K562 (cell line): Measurements from ENCODE around the gene CDH19. TPM values are rescaled to one million over a fixed set of nuclear protein-coding genes. Genes with fewer than 3 reads are reported as not detected.

Experiments used
- ATAC-seq: fragments of 200-7000 bp; cut with Tn5 transposase; 3 replicates; pipeline ENCODE4 v1.9.1; 2020; ENCODE audit warnings: moderate library complexity
- BruUV-seq: library from RNA; stranded (reverse); fragments of 400-500 nt; replicated peaks from 2 replicates; lab custom pipeline; 2021; lab: Mats Ljungman, UMichigan
- CTCF ChIA-PET: fragments of 300-600 bp; formaldehyde crosslinking; extraction: SDS; loops from one replicate; lab custom pipeline; 2021; ENCODE audit warnings: low intra/inter-chr PET ratio; lab: Yijun Ruan, JAX
- POLR2A ChIA-PET: fragments of 300-600, 350-650 bp; sonication (Branson Sonifier 250); formaldehyde crosslinking; extraction: SDS; loops from one replicate; lab custom pipeline; 2021; ENCODE audit warnings: antibody characterized with exemption, inconsistent platforms; lab: Yijun Ruan, JAX
- DNase-seq, 4 experiments: peaks; one replicate each; pipeline versions ENCODE4 v3.0.0 to v3.0.0-alpha.2; 2011 to 2018; ENCODE audit warnings: low spot score in 3 of 4, mixed read lengths in 3 of 4; ENCODE audit errors: extremely low read depth in 1 of 4
- FAIRE-seq: peaks from 2 replicates; lab custom pipeline; 2011; peaks lifted over from hg19 to GRCh38; lab: Jason Lieb, UNC
- H2AFZ ChIP-seq: 2 replicates; pipeline ENCODE4 v1.6.0; 2011; ENCODE audit warnings: low read depth, low read length, control low read depth, inconsistent platforms
- H3K27ac ChIP-seq: fragments of 200-600 bp; 3 replicates; pipeline ENCODE4 v1.8.0; 2011; ENCODE audit warnings: low read depth, mild to moderate bottlenecking, control low read depth, inconsistent platforms, low read length, moderate library complexity, mixed read lengths; ENCODE audit errors: extremely low read depth
- H3K27me3 ChIP-seq, 2 experiments: fragments of 300-600 bp in 1 of 2; 2 replicates in 1 of 2; 3 replicates in 1 of 2; pipeline versions ENCODE4 v1.6.0 to v1.8.0; 2011; ENCODE audit warnings: inconsistent platforms in 2 of 2, low read length in 2 of 2, mild to moderate bottlenecking in 1 of 2, mixed read lengths in 1 of 2, moderate library complexity in 1 of 2; ENCODE audit not compliant: control insufficient read depth in 2 of 2, insufficient read depth in 2 of 2
- H3K36me3 ChIP-seq: fragments of 300-600 bp; 3 replicates; pipeline ENCODE4 v1.8.0; 2011; ENCODE audit warnings: mild to moderate bottlenecking, low read length, inconsistent platforms; ENCODE audit not compliant: control insufficient read depth, insufficient read depth
- H3K4me1 ChIP-seq, 2 experiments: fragments of 200-600 bp in 1 of 2; replicated peaks in 1 of 2; 2 replicates in 1 of 2; 3 replicates in 1 of 2; pipeline versions ENCODE4 v1.5.1 to v1.8.0; 2011; ENCODE audit warnings: inconsistent platforms in 2 of 2, low read length in 2 of 2, mild to moderate bottlenecking in 1 of 2, mixed read lengths in 1 of 2, moderate library complexity in 1 of 2; ENCODE audit not compliant: control insufficient read depth in 2 of 2, insufficient read depth in 2 of 2
- H3K4me2 ChIP-seq: 2 replicates; pipeline ENCODE4 v1.6.1; 2011; ENCODE audit warnings: low read length, control low read depth, inconsistent platforms, mixed read lengths; ENCODE audit not compliant: insufficient read depth
- H3K4me3 ChIP-seq: fragments of 200-600 bp; sonication (generic), shearing (Covaris generic); 2 replicates; pipeline ENCODE4 v1.5.1; 2016; ENCODE audit warnings: control low read depth, inconsistent platforms
- H3K79me2 ChIP-seq: fragments of 200-600 bp; 3 replicates; pipeline ENCODE4 v1.8.0; 2011; ENCODE audit warnings: low read length, inconsistent platforms; ENCODE audit not compliant: control insufficient read depth, insufficient read depth
- H3K9ac ChIP-seq, 2 experiments: 2 replicates each; pipeline versions ENCODE4 v1.6.0 to v1.6.1; 2011; ENCODE audit warnings: low read depth in 2 of 2, low read length in 2 of 2, control low read depth in 1 of 2, inconsistent platforms in 1 of 2, mild to moderate bottlenecking in 1 of 2, mixed read lengths in 1 of 2; ENCODE audit not compliant: insufficient read depth in 1 of 2
- H3K9me1 ChIP-seq: one replicate; pipeline ENCODE4 v1.6.0; 2011; ENCODE audit warnings: inconsistent platforms, mild to moderate bottlenecking, low read length, moderate library complexity; ENCODE audit not compliant: control insufficient read depth, insufficient read depth
- H3K9me3 ChIP-seq: replicated peaks from 2 replicates; pipeline ENCODE4 v1.5.1; 2011; ENCODE audit warnings: low read depth, low read length, inconsistent platforms; ENCODE audit not compliant: control insufficient read depth, insufficient read depth
- H4K20me1 ChIP-seq: replicated peaks from 2 replicates; pipeline ENCODE4 v1.6.1; 2011; ENCODE audit warnings: low read length, inconsistent platforms, mixed read lengths; ENCODE audit not compliant: control insufficient read depth, insufficient read depth
- EP400 ChIP-seq: fragments of 450-650 bp; IDR thresholded peaks from 2 replicates; pipeline ENCODE4 v1.6.1; 2017; ENCODE audit warnings: antibody characterized with exemption, mild to moderate bottlenecking, moderate library complexity
- JUND ChIP-seq, 2 experiments: IDR thresholded peaks; 2 replicates in 1 of 2; 3 replicates in 1 of 2; pipeline ENCODE4 v1.6.1; 2011; ENCODE audit warnings: borderline replicate concordance in 2 of 2, low read depth in 2 of 2, low read length in 2 of 2, improper control_type of control experiment in 1 of 2, missing biosample characterization in 1 of 2, missing genetic modification characterization in 1 of 2, missing genetic modification reagents in 1 of 2
- KAT2B ChIP-seq: IDR thresholded peaks from one replicate; pipeline ENCODE4 v1.6.1; 2012; ENCODE audit warnings: low read depth, mild to moderate bottlenecking, control low read depth, inconsistent platforms, low read length, moderate library complexity
- L3MBTL2 ChIP-seq: fragments of 450-650 bp; IDR thresholded peaks from 2 replicates; pipeline ENCODE4 v1.6.1; 2016; ENCODE audit warnings: mild to moderate bottlenecking, moderate library complexity
- NR2F6 ChIP-seq: fragments of 450-650 bp; formaldehyde crosslinking; IDR thresholded peaks from 2 replicates; pipeline ENCODE4 v1.4.0; 2020; ENCODE audit warnings: mild to moderate bottlenecking
- PHB ChIP-seq: fragments of 250-450 bp; sonication (Bioruptor Pico); IDR thresholded peaks from 2 replicates; pipeline ENCODE4 v1.5.0; 2021
- POLR3A ChIP-seq: IDR thresholded peaks from 2 replicates; pipeline ENCODE4 v1.6.1; 2011; ENCODE audit warnings: borderline replicate concordance, mild to moderate bottlenecking, moderate library complexity; ENCODE audit not compliant: insufficient read length, insufficient read depth; ENCODE audit errors: extremely low read depth
- RAD51 ChIP-seq: fragments of 450-650 bp; IDR thresholded peaks from 2 replicates; pipeline ENCODE4 v1.7.1; 2016; ENCODE audit warnings: low read depth, mild to moderate bottlenecking, borderline replicate concordance
- RCOR1 ChIP-seq, 2 experiments: IDR thresholded peaks; 2 replicates each; pipeline ENCODE4 v1.6.1; 2012; ENCODE audit warnings: low read depth in 2 of 2, low read length in 2 of 2, borderline replicate concordance in 1 of 2, improper control_type of control experiment in 1 of 2
- SMAD3 ChIP-seq: fragments of 450-650 bp; formaldehyde crosslinking; conservative IDR thresholded peaks from 2 replicates; pipeline ENCODE4 v1.4.0; 2020; ENCODE audit warnings: mild to moderate bottlenecking
- SMARCB1 ChIP-seq: IDR thresholded peaks from 2 replicates; pipeline ENCODE4 v1.6.1; 2011; ENCODE audit warnings: improper control_type of control experiment, low read depth; ENCODE audit not compliant: insufficient read length
- SP1 ChIP-seq: sonication (generic); formaldehyde crosslinking; IDR thresholded peaks from 2 replicates; pipeline ENCODE4 v1.8.1; 2022; ENCODE audit warnings: mild to moderate bottlenecking, missing genetic modification reagents
- TAF15 ChIP-seq: fragments of 200-400 bp; formaldehyde crosslinking; IDR thresholded peaks from 2 replicates; pipeline ENCODE4 v1.6.1; 2017; ENCODE audit warnings: mild to moderate bottlenecking, low read depth, low read length, moderate library complexity
- TBL1XR1 ChIP-seq, 2 experiments: IDR thresholded peaks; 2 replicates each; pipeline ENCODE4 v1.6.1; 2012; ENCODE audit warnings: improper control_type of control experiment in 2 of 2, low read length in 2 of 2, mild to moderate bottlenecking in 1 of 2
- XRCC5 ChIP-seq: fragments of 200-400 bp; formaldehyde crosslinking; IDR thresholded peaks from 2 replicates; pipeline ENCODE4 v1.6.1; 2017; ENCODE audit warnings: low read depth, mild to moderate bottlenecking, low read length
- ZNF79 ChIP-seq: fragments of 250-450 bp; sonication (Bioruptor Pico); IDR thresholded peaks from 2 replicates; pipeline ENCODE4 v1.4.0; 2020; ENCODE audit warnings: low read depth, mild to moderate bottlenecking, moderate library complexity
- WGBS: fragments of 100-300 bp; shearing (Covaris generic); methylation state at CpG from one replicate; pipeline ENCODE4 v1.1.6; 2016; ENCODE audit warnings: low coverage, mixed read lengths; ENCODE audit not compliant: insufficient coverage; ENCODE audit errors: missing lambda C conversion rate; 5-methylcytosine and 5-hydroxymethylcytosine counted together
- in situ Hi-C: fragments of 300-500 bp; cut with MboI; formaldehyde crosslinking; loops from 4 replicates; pipeline ENCODE4 v1.15.0; 2018; ENCODE audit warnings: inconsistent platforms, mixed read lengths
- intact Hi-C: fragments of 100-400 bp; cut with micrococcal nuclease; formaldehyde crosslinking; loops from 2 replicates; pipeline ENCODE4 v1.14.2; 2022
- polyA plus RNA-seq, 8 experiments: library from polyadenylated mRNA; depleted of rRNA in 4 of 8; stranded (reverse) in 5 of 8; unstranded in 3 of 8; fragments of >200 nt; fragmentation: Nextera tagmentation in 2 of 8; fragmentation: Illumina TruSeq in 1 of 8; extraction: Ambion mirVana in 2 of 8; extraction: Trizol in 1 of 8; gene quantifications; 2 replicates each; pipeline versions ENCODE4 v1.2.1 to v1.2.3, GENCODE V29; 2011 to 2014; ENCODE audit warnings: inconsistent platforms in 1 of 8, missing spikeins in 1 of 8
- total RNA-seq, 7 experiments: library from RNA; depleted of rRNA in 6 of 7; stranded (reverse); fragments of >200 nt in 6 of 7; fragmentation: Illumina TruSeq in 2 of 7; extraction: Trizol in 2 of 7; gene quantifications; 2 replicates each; pipeline versions ENCODE4 v1.2.1 to v1.2.3, GENCODE V29; 2011 to 2021; ENCODE audit warnings: low replicate concordance in 1 of 7
- TF ChIP-seq, protein P1 (sequence below): IDR thresholded peaks from 2 replicates; pipeline ENCODE4 v1.6.1; 2011; ENCODE audit not compliant: insufficient read length; ENCODE audit errors: extremely low read depth
- TF ChIP-seq, protein P2 (sequence below): fragments of 450-650 bp; IDR thresholded peaks from 2 replicates; pipeline ENCODE4 v1.6.1; 2016

Gene CDH19
- total and polyA plus RNA-seq, 9 of the 15 experiments (the other 6 are each of a cell fraction or from before 2014, with no cell fraction given) = not detected

GRCh38 chr18:66647671-66648070 is 43.8 kb upstream of the CDH19 start:
- no peak overlapping the region for H3K27ac ChIP-seq
- TF ChIP-seq L3MBTL2 (no peak), SMAD3 (no peak), PHB (no peak), TAF15 (no peak), ZNF79 (no peak), RCOR1 (IDR thresholded peaks at IDR 0.05; ENCODE audit: borderline replicate concordance in 1 of 2, low read depth in 2 of 2, low read length in 2 of 2) (no peak), RAD51 (no peak), KAT2B (no peak), JUND (IDR thresholded peaks at IDR 0.05; ENCODE audit: borderline replicate concordance, low read depth, low read length) (no peak), JUND (tag; IDR thresholded peaks at IDR 0.05; ENCODE audit: borderline replicate concordance, low read depth, low read length) (no peak), POLR3A (no peak), TBL1XR1 (IDR thresholded peaks at IDR 0.05; ENCODE audit: low read length in 2 of 2) (no peak), SP1 (CRISPR knock-in tag) (no peak), NR2F6 (CRISPR knock-in tag) (no peak), SMARCB1 (no peak), EP400 (no peak), XRCC5 (no peak)
- TF ChIP-seq, protein P1, sequence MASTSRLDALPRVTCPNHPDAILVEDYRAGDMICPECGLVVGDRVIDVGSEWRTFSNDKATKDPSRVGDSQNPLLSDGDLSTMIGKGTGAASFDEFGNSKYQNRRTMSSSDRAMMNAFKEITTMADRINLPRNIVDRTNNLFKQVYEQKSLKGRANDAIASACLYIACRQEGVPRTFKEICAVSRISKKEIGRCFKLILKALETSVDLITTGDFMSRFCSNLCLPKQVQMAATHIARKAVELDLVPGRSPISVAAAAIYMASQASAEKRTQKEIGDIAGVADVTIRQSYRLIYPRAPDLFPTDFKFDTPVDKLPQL = no peak
- TF ChIP-seq, protein P2, sequence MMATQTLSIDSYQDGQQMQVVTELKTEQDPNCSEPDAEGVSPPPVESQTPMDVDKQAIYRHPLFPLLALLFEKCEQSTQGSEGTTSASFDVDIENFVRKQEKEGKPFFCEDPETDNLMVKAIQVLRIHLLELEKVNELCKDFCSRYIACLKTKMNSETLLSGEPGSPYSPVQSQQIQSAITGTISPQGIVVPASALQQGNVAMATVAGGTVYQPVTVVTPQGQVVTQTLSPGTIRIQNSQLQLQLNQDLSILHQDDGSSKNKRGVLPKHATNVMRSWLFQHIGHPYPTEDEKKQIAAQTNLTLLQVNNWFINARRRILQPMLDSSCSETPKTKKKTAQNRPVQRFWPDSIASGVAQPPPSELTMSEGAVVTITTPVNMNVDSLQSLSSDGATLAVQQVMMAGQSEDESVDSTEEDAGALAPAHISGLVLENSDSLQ = no peak
- TF ChIP-seq, all 486 proteins: peak for 0
- no peaks in the 10 kb centered on the region for H4K20me1 ChIP-seq
- H3K79me2 ChIP-seq = no peaks in the 10 kb centered on the region
- BruUV-seq = no TSS peak
- H3K36me3 ChIP-seq = no peaks in the 10 kb centered on the region
- no peaks in the 10 kb centered on the region for H3K27me3 ChIP-seq
- no peak overlapping the region for H3K4me3 ChIP-seq
- no peak overlapping the region for H3K4me2 ChIP-seq
- no peaks in the 10 kb centered on the region for H3K4me1 ChIP-seq
- H3K9ac ChIP-seq = no peak overlapping the region
- in situ Hi-C loops (no loop called here), intact Hi-C loops (no loop called here)
- H3K9me3 ChIP-seq = no peaks in the 10 kb centered on the region
- 11% methylated on average over 1 of the region's 1 CpG for WGBS
- DNase-seq (no peak), ATAC-seq (no peak), FAIRE-seq (no peak)
- H3K9me1 ChIP-seq = no peaks in the 10 kb centered on the region
- ChIA-PET POLR2A (no interaction called here), CTCF (no interaction called here)
- no peak overlapping the region for H2AFZ ChIP-seq
